Fibroblast of mammary gland (primary cell): ENCODE measurements around the gene CD7.

Experiments used
- DNase-seq: peaks from one replicate; pipeline ENCODE4 v3.0.0-alpha.2; 2010; ENCODE audit warnings: low read depth
- H3K4me3 ChIP-seq: 2 replicates; pipeline ENCODE4 v1.5.1; 2011; ENCODE audit warnings: low read depth, mild to moderate bottlenecking, low read length, moderate library complexity; ENCODE audit not compliant: control insufficient read depth
- CTCF ChIP-seq: conservative IDR thresholded peaks from 2 replicates; pipeline ENCODE4 v1.5.1; 2011; ENCODE audit warnings: low read depth, low read length, inconsistent platforms; ENCODE audit not compliant: control insufficient read depth, insufficient read depth

Gene CD7

GRCh38 chr17:82357394-82357793 is 40.0 kb upstream of the CD7 start:
- H3K4me3 ChIP-seq, result no peak overlapping the region
- DNase-seq, result no peak
- no peak for TF ChIP-seq CTCF

- H3K4me3 ChIP-seq, result no peak overlapping the region
- DNase-seq, result no peak
- no peak for TF ChIP-seq CTCF
Observed at GRCh38 chr17:82356845-82357355, 39.5 kb upstream of the CD7 start.

- no peak for DNase-seq
- no peak overlapping the region for H3K4me3 ChIP-seq
- no peak for TF ChIP-seq CTCF
Observed at GRCh38 chr17:82355770-82356427, 38.5 kb upstream of the CD7 start.

- no peak for DNase-seq
- TF ChIP-seq CTCF, result no peak
Observed at GRCh38 chr17:82354804-82355308, 37.4 kb upstream of the CD7 start.

GRCh38 chr17:82353484-82353883 is 36.1 kb upstream of the CD7 start:
- no peak for TF ChIP-seq CTCF
- no peak for DNase-seq

More at GRCh38 chr17:82354804-82355308, 37.4 kb upstream of the CD7 start:
- H3K4me3 ChIP-seq, result no peak overlapping the region

GRCh38 chr17:82351713-82352488 is 34.5 kb upstream of the CD7 start:
- no peak overlapping the region for H3K4me3 ChIP-seq
- peak; percentile 92 for TF ChIP-seq CTCF
- peak; percentile 89 for DNase-seq

More at GRCh38 chr17:82353484-82353883, 36.1 kb upstream of the CD7 start:
- no peak overlapping the region for H3K4me3 ChIP-seq
